OCI-LY3 (cell line): ENCODE measurements around the gene PIK3R3.
A peak's percentile ranks its signal among the peaks of the same experiment; 100 is the strongest.

Experiments used
- H2AFZ ChIP-seq: fragments of 200-600, 300-600 bp; shearing (Covaris generic); 2 replicates; pipeline ENCODE4 v1.6.0; 2014; ENCODE audit warnings: antibody characterized with exemption, low read depth, low read length
- H3K27ac ChIP-seq: fragments of 200-600, 300-600 bp; sonication (generic); 2 replicates; pipeline ENCODE4 v1.5.1; 2014; ENCODE audit warnings: mild to moderate bottlenecking, low read length, moderate library complexity, mixed read lengths
- H3K27me3 ChIP-seq: fragments of 200-600, 300-600 bp; sonication (generic); 2 replicates; pipeline ENCODE4 v1.6.1; 2014; ENCODE audit warnings: low read depth, low read length, mixed read lengths
- H3K36me3 ChIP-seq: fragments of 200-600, 300-600 bp; sonication (generic); replicated peaks from 2 replicates; pipeline ENCODE3; 2014; ENCODE audit warnings: low read depth, low read length, mixed read lengths
- H3K4me1 ChIP-seq: fragments of 300-600, 200-600 bp; sonication (generic); 2 replicates; pipeline ENCODE4 v1.6.1; 2014; ENCODE audit warnings: low read length, mixed read lengths
- H3K4me2 ChIP-seq: fragments of 200-600, 300-600 bp; sonication (generic); 2 replicates; pipeline ENCODE4 v1.6.1; 2014; ENCODE audit warnings: low read length, mixed read lengths
- H3K4me3 ChIP-seq: fragments of 300-600, 200-600 bp; sonication (generic); 2 replicates; pipeline ENCODE4 v1.5.1; 2014; ENCODE audit warnings: antibody characterized with exemption, mild to moderate bottlenecking, low read length, moderate library complexity
- H3K79me2 ChIP-seq: fragments of 300-600, 200-600 bp; shearing (Covaris generic); 2 replicates; pipeline ENCODE4 v1.6.1; 2014; ENCODE audit warnings: mild to moderate bottlenecking, low read length, mixed read lengths
- H3K9ac ChIP-seq: fragments of 300-600, 200-600 bp; shearing (Covaris generic); 2 replicates; pipeline ENCODE4 v1.6.0; 2014; ENCODE audit warnings: mild to moderate bottlenecking, low read length, moderate library complexity
- H3K9me3 ChIP-seq: fragments of 200-600, 300-600 bp; shearing (Covaris generic); 2 replicates; pipeline ENCODE4 v1.6.1; 2014; ENCODE audit warnings: low read length, mixed read lengths; ENCODE audit not compliant: insufficient read depth
- H4K20me1 ChIP-seq: fragments of 200-600, 300-600 bp; sonication (generic); 2 replicates; pipeline ENCODE4 v1.6.1; 2016; ENCODE audit warnings: low read length, mixed read lengths; ENCODE audit not compliant: insufficient read depth
- CTCF ChIP-seq: fragments of 200-600, 300-600 bp; sonication (generic); IDR thresholded peaks from 2 replicates; pipeline ENCODE4 v1.5.1; 2014; ENCODE audit warnings: antibody characterized with exemption, low read length, low read depth
- EZH2phosphoT487 ChIP-seq: fragments of 200-600 bp; shearing (Covaris generic); IDR thresholded peaks from 2 replicates; pipeline ENCODE4 v1.6.1; 2018; ENCODE audit warnings: antibody characterized with exemption, mixed run types, low read depth

Gene PIK3R3

GRCh38 chr1:46137916-46138315 lies 5.5 kb upstream of the PIK3R3 start:
- H3K36me3 ChIP-seq: no peaks in the 10 kb centered on the region
- no peaks in the 10 kb centered on the region for H3K79me2 ChIP-seq
- no peak overlapping the region for H2AFZ ChIP-seq
- TF ChIP-seq CTCF (no peak), EZH2phosphoT487 (no peak)
- H3K9me3 ChIP-seq: no peaks in the 10 kb centered on the region
- no peak overlapping the region for H3K9ac ChIP-seq
- H3K27ac ChIP-seq: no peak overlapping the region
- no peaks in the 10 kb centered on the region for H4K20me1 ChIP-seq
- H3K4me3 ChIP-seq: no peak overlapping the region
- H3K4me2 ChIP-seq: no peak overlapping the region
- H3K27me3 ChIP-seq: peaks cover 4% of the 10 kb centered on the region; the same call in 1 of the 2 replicates
- peaks cover 13% of the 10 kb centered on the region for H3K4me1 ChIP-seq

- Histone ChIP-seq H2AFZ (no peak overlapping the region), H3K4me1 (peaks cover 13% of the 10 kb centered on the region), H3K27ac (no peak overlapping the region), H3K79me2 (no peaks in the 10 kb centered on the region), H3K27me3 (peaks cover 4% of the 10 kb centered on the region; the same call in 1 of the 2 replicates), H3K4me3 (no peak overlapping the region), H3K36me3 (no peaks in the 10 kb centered on the region), H3K9me3 (no peaks in the 10 kb centered on the region), H4K20me1 (no peaks in the 10 kb centered on the region), H3K4me2 (no peak overlapping the region), H3K9ac (no peak overlapping the region)
- TF ChIP-seq EZH2phosphoT487 (no peak), CTCF (no peak)
Measured at GRCh38 chr1:46136711-46137110, 4.3 kb upstream of the PIK3R3 start.

- no peak overlapping the region for H3K4me3 ChIP-seq
- peaks cover 21% of the 10 kb centered on the region for H3K4me1 ChIP-seq
- no peaks in the 10 kb centered on the region for H4K20me1 ChIP-seq
- H3K79me2 ChIP-seq: no peaks in the 10 kb centered on the region; the same call in 1 of the 2 replicates
- no peak overlapping the region for H2AFZ ChIP-seq
- TF ChIP-seq CTCF (no peak), EZH2phosphoT487 (no peak)
- H3K9me3 ChIP-seq: no peaks in the 10 kb centered on the region
- no peak overlapping the region for H3K4me2 ChIP-seq
- no peak overlapping the region for H3K9ac ChIP-seq
- H3K36me3 ChIP-seq: no peaks in the 10 kb centered on the region
- no peak overlapping the region for H3K27ac ChIP-seq
- H3K27me3 ChIP-seq: peaks cover 4% of the 10 kb centered on the region; the same call in 1 of the 2 replicates
Measured at GRCh38 chr1:46134660-46135331, 2.4 kb upstream of the PIK3R3 start.

GRCh38 chr1:46133781-46134350 lies 1.4 kb upstream of the PIK3R3 start:
- Histone ChIP-seq H3K9me3 (no peaks in the 10 kb centered on the region), H3K36me3 (no peaks in the 10 kb centered on the region), H3K79me2 (no peaks in the 10 kb centered on the region; the same call in 1 of the 2 replicates), H2AFZ (no peak overlapping the region), H3K27me3 (peaks cover 4% of the 10 kb centered on the region; the same call in 1 of the 2 replicates), H3K4me1 (peaks cover 21% of the 10 kb centered on the region), H3K27ac (no peak overlapping the region), H4K20me1 (no peaks in the 10 kb centered on the region), H3K4me3 (peak overlapping the region; percentile 97), H3K9ac (peak overlapping the region; percentile 70), H3K4me2 (peak overlapping the region; percentile 99)
- TF ChIP-seq CTCF (no peak), EZH2phosphoT487 (no peak)
